HL-60 (cell line): ENCODE data around the gene EPM2A.

Experiments
- DNase-seq, 2 experiments: peaks; one replicate each; pipeline ENCODE4 v3.0.0-alpha.2; 2010 to 2020; ENCODE audit warnings: low read depth in 1 of 2, low spot score in 1 of 2
- H3K27ac ChIP-seq: fragments of 250-450 bp; sonication (Bioruptor Pico); replicated peaks from 2 replicates; pipeline ENCODE4 v1.5.1; 2020; ENCODE audit warnings: mild to moderate bottlenecking, moderate library complexity
- H3K27me3 ChIP-seq: fragments of 250-450 bp; sonication (Bioruptor Pico); 2 replicates; pipeline ENCODE4 v1.5.1; 2021; ENCODE audit warnings: mild to moderate bottlenecking, moderate library complexity; ENCODE audit not compliant: insufficient read depth, poor library complexity, severe bottlenecking
- H3K4me3 ChIP-seq: replicated peaks from 2 replicates; pipeline ENCODE4 v1.5.1; 2011; ENCODE audit warnings: mild to moderate bottlenecking, control low read depth, low read length; ENCODE audit not compliant: insufficient read depth
- GABPA ChIP-seq: IDR thresholded peaks from 2 replicates; pipeline ENCODE4 v1.6.1; 2012; ENCODE audit warnings: low read depth
- POLR2AphosphoS5 ChIP-seq: IDR thresholded peaks from 2 replicates; pipeline ENCODE4 v1.6.1; 2012; ENCODE audit warnings: low read depth
- SPI1 ChIP-seq: IDR thresholded peaks from 2 replicates; pipeline ENCODE4 v1.6.1; 2012; ENCODE audit warnings: low read depth, mild to moderate bottlenecking, borderline replicate concordance
- TF ChIP-seq, protein P1 (sequence below): IDR thresholded peaks from one replicate; pipeline ENCODE4 v1.5.1; 2011; ENCODE audit warnings: low read length, control low read depth, inconsistent platforms; ENCODE audit not compliant: insufficient read depth
- TF ChIP-seq, protein P2 (sequence below): IDR thresholded peaks from 2 replicates; pipeline ENCODE4 v1.6.1; 2012; ENCODE audit warnings: low read depth; ENCODE audit not compliant: insufficient replicate concordance

EPM2A gene

DNA sequence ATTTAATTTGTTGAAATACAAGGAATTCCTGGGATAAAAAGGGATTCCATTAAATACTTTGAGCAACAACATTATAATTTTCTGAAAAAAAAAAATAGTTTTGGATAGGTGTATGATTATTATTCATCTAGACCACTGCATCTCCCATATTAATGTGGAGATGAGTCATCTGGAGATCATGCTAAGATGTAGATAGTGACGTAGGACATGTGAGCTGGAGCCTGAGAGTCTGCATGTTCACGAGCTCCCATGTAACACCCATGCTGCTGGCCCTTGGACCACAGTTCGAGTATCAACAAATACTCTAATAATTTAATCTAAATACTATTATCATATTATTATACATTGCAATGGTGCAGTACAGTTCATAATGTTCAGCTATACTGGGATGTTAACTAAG, 91.6 kb downstream of the EPM2A start:
- Histone ChIP-seq H3K4me3 (no peak overlapping the region), H3K27me3 (no peaks in the 10 kb centered on the region)

DNA sequence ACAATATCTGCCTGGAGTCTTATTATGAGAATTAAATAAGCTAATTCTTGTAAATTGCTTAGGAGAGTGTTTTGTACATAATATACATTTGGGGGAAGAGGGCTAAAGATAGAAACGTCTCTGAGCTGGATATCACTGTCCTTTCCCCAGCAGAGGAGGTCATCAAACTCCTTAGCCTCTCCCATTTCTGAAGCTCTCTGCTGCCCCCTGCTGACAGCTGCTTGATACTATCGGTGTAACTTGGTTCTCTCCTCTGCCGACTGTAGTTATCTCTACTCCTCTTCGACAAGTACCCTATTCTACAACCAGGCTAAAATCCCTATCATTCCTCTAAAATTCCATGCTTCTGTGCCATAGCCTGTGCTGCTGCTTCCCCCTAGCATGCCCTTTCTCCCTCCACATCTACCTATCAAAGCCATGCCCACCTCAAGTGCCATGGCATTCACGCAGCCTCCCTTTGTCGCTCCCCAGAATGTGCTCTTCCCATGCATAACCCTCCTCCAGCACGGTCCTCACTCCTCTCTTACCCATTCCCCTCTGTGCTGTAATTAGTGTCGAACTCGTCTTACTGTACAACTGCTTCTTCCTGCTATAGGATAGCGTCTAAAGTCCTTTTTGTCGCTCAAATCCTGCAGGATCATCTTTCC, 101.2 kb downstream of the EPM2A start:
- no peak overlapping the region for H3K4me3 ChIP-seq
- no peak for TF ChIP-seq SPI1
- TF ChIP-seq, protein P1, sequence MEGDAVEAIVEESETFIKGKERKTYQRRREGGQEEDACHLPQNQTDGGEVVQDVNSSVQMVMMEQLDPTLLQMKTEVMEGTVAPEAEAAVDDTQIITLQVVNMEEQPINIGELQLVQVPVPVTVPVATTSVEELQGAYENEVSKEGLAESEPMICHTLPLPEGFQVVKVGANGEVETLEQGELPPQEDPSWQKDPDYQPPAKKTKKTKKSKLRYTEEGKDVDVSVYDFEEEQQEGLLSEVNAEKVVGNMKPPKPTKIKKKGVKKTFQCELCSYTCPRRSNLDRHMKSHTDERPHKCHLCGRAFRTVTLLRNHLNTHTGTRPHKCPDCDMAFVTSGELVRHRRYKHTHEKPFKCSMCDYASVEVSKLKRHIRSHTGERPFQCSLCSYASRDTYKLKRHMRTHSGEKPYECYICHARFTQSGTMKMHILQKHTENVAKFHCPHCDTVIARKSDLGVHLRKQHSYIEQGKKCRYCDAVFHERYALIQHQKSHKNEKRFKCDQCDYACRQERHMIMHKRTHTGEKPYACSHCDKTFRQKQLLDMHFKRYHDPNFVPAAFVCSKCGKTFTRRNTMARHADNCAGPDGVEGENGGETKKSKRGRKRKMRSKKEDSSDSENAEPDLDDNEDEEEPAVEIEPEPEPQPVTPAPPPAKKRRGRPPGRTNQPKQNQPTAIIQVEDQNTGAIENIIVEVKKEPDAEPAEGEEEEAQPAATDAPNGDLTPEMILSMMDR, result peak; percentile 72

More for the DNA sequence above, 91.6 kb downstream of the EPM2A start:
- H3K27ac ChIP-seq, result no peak overlapping the region
- DNase-seq, result no peak
- TF ChIP-seq POLR2AphosphoS5 (no peak), SPI1 (no peak), GABPA (no peak)
- TF ChIP-seq, protein P1, result no peak
- TF ChIP-seq, protein P2, sequence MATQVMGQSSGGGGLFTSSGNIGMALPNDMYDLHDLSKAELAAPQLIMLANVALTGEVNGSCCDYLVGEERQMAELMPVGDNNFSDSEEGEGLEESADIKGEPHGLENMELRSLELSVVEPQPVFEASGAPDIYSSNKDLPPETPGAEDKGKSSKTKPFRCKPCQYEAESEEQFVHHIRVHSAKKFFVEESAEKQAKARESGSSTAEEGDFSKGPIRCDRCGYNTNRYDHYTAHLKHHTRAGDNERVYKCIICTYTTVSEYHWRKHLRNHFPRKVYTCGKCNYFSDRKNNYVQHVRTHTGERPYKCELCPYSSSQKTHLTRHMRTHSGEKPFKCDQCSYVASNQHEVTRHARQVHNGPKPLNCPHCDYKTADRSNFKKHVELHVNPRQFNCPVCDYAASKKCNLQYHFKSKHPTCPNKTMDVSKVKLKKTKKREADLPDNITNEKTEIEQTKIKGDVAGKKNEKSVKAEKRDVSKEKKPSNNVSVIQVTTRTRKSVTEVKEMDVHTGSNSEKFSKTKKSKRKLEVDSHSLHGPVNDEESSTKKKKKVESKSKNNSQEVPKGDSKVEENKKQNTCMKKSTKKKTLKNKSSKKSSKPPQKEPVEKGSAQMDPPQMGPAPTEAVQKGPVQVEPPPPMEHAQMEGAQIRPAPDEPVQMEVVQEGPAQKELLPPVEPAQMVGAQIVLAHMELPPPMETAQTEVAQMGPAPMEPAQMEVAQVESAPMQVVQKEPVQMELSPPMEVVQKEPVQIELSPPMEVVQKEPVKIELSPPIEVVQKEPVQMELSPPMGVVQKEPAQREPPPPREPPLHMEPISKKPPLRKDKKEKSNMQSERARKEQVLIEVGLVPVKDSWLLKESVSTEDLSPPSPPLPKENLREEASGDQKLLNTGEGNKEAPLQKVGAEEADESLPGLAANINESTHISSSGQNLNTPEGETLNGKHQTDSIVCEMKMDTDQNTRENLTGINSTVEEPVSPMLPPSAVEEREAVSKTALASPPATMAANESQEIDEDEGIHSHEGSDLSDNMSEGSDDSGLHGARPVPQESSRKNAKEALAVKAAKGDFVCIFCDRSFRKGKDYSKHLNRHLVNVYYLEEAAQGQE, result no peak

DNA sequence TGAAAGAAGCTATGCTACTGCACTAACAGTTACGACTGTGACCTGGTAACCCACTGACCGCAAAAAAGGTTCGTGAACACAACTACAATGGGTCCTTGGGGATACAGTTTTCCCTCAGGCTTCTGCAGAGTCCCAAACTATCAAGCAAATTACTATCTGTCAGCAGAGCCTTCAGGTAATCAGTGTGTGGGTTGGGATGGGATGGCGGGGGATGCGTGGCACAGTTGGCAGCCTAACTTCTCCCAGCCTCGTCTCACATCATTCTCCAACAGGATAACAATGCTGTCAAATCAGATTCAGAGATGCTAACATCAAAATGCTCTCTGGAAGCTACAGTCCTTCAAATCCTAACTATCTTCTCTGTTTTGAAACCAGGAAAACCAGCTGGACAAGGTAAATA, 102.3 kb downstream of the EPM2A start:
- H3K27ac ChIP-seq, result no peak overlapping the region
- no peaks in the 10 kb centered on the region for H3K27me3 ChIP-seq
- DNase-seq, result no peak
- TF ChIP-seq GABPA (no peak), POLR2AphosphoS5 (no peak), SPI1 (no peak)
- TF ChIP-seq, protein P2, result no peak
- TF ChIP-seq, protein P1, result no peak
- no peak overlapping the region for H3K4me3 ChIP-seq

More for the DNA sequence above, 101.2 kb downstream of the EPM2A start:
- peak; percentile 28 to 77 for DNase-seq
- no peak overlapping the region for H3K27ac ChIP-seq
- H3K27me3 ChIP-seq, result no peaks in the 10 kb centered on the region

DNA sequence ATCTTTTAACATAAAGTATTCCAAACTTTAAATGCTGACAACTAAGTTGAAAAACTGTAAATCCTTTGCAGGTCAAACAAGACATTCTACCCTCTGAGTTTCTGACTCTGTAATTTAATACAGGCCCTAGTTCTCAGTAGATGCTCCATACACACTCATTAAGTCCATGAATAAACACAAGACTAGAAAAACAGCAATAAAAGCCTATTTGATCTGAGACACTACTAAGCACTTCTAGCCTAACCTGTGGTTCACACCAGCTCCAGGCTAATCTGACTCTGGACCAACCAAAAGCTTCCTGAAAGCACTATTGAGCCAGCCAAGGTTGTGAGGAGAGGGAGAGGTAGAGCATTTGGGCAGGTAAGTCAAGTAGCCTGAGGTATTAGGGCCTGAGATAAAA, 103.9 kb downstream of the EPM2A start:
- H3K27ac ChIP-seq, result no peak overlapping the region
- no peak for DNase-seq
- TF ChIP-seq POLR2AphosphoS5 (no peak), SPI1 (no peak), GABPA (no peak)
- TF ChIP-seq, protein P1, result no peak
- TF ChIP-seq, protein P2, result no peak
- no peaks in the 10 kb centered on the region for H3K27me3 ChIP-seq
- H3K4me3 ChIP-seq, result no peak overlapping the region
